Breast epithelium (tissue), 4 donors: Measurements from ENCODE around the gene NHERF2. TPM values are rescaled to one million over a fixed set of nuclear protein-coding genes. Genes with fewer than 3 reads are reported as not detected.

Experiments used
- DNase-seq, 2 donors: peaks; one replicate each; pipeline ENCODE4 v3.0.0-alpha.2; 2019; ENCODE audit warnings: low spot score in 2 of 2
- H3K27ac ChIP-seq, 2 donors: fragments of 200-600 bp; sonication (generic) in 1 of 2; one replicate each; pipeline ENCODE4 v1.5.1; 2016 to 2019; ENCODE audit warnings: mild to moderate bottlenecking in 1 of 2
- H3K27me3 ChIP-seq, 2 donors: fragments of 200-600 bp; sonication (generic) in 1 of 2; one replicate each; pipeline versions ENCODE4 v1.5.1 to v1.6.0; 2017 to 2019; ENCODE audit warnings: control low read depth in 1 of 2, mild to moderate bottlenecking in 1 of 2
- H3K36me3 ChIP-seq: fragments of 200-600 bp; one replicate; pipeline ENCODE4 v1.5.1; 2019
- H3K4me1 ChIP-seq, 2 donors: fragments of 200-600 bp; sonication (generic); one replicate each; pipeline ENCODE4 v1.5.1; 2016 to 2019; ENCODE audit warnings: control low read depth in 1 of 2
- H3K4me3 ChIP-seq, 3 donors: fragments of 200-600 bp; sonication (generic); 1 replicate in 2 of 3; 2 replicates in 1 of 3; pipeline ENCODE4 v1.5.1; 2016 to 2019; ENCODE audit warnings: mild to moderate bottlenecking in 3 of 3, moderate library complexity in 2 of 3
- H3K9me3 ChIP-seq, 2 donors: fragments of 200-600 bp; sonication (generic) in 1 of 2; one replicate each; pipeline ENCODE4 v1.5.1; 2016 to 2019; ENCODE audit warnings: control low read depth in 1 of 2
- CTCF ChIP-seq, 3 donors: fragments of 450-650 bp; IDR thresholded peaks; one replicate each; pipeline ENCODE4 v1.5.1; 2016 to 2017; ENCODE audit warnings: antibody characterized with exemption in 3 of 3, mild to moderate bottlenecking in 3 of 3, moderate library complexity in 3 of 3
- POLR2A ChIP-seq: fragments of 450-650 bp; IDR thresholded peaks from one replicate; pipeline ENCODE4 v1.6.1; 2016; ENCODE audit warnings: antibody characterized with exemption, mild to moderate bottlenecking, moderate library complexity
- POLR2AphosphoS5 ChIP-seq, 3 donors: sonication (generic); formaldehyde crosslinking; IDR thresholded peaks; one replicate each; pipeline ENCODE4 v1.6.1; 2017; ENCODE audit warnings: antibody characterized with exemption in 3 of 3
- intact Hi-C: fragments of 100-400 bp; cut with DNase I; formaldehyde crosslinking; loops from one replicate; pipeline ENCODE4 v1.15.1; 2023; ENCODE audit warnings: low total_unique reads
- total RNA-seq, 3 donors: library from RNA; depleted of rRNA; stranded (reverse); fragments of >200 nt; gene quantifications; one replicate each; pipeline ENCODE4 v1.1.0, GENCODE V29; 2016

Gene NHERF2
- total RNA-seq, 3 donors from 2014 or later: 31.5 to 58.3 (median 38.9) TPM

GRCh38 chr16:2079311-2079800, 52.7 kb downstream of the NHERF2 start:
- no peak overlapping the region for H3K27ac ChIP-seq
- no peaks in the 10 kb centered on the region for H3K36me3 ChIP-seq
- H3K9me3 ChIP-seq: no peaks in the 10 kb centered on the region
- TF ChIP-seq POLR2A (no peak), POLR2AphosphoS5 (IDR thresholded peaks at IDR 0.05) (no peak), CTCF (IDR thresholded peaks at IDR 0.05) (no peak)
- DNase-seq: no peak
- H3K4me3 ChIP-seq: no peak overlapping the region
- intact Hi-C loops: loop anchor here (5.0 kb wide), 1 partner anchor 373 kb away; no protein-coding TSS in a partner anchor
- H3K4me1 ChIP-seq: peaks cover 7 to 16% of the 10 kb centered on the region in 2 donors
- no peaks in the 10 kb centered on the region for H3K27me3 ChIP-seq

GRCh38 chr16:2079991-2080390, 53.3 kb downstream of the NHERF2 start:
- no peak overlapping the region for H3K27ac ChIP-seq
- intact Hi-C loops: loop anchor here (5.0 kb wide), 1 partner anchor 372 kb away; no protein-coding TSS in a partner anchor
- H3K4me1 ChIP-seq: peaks cover 7 to 16% of the 10 kb centered on the region in 2 donors
- no peaks in the 10 kb centered on the region for H3K9me3 ChIP-seq
- no peak overlapping the region for H3K4me3 ChIP-seq
- no peaks in the 10 kb centered on the region for H3K27me3 ChIP-seq
- no peak for TF ChIP-seq CTCF (IDR thresholded peaks at IDR 0.05)
- no peak for TF ChIP-seq POLR2A
- TF ChIP-seq POLR2AphosphoS5 (IDR thresholded peaks at IDR 0.05): no peak
- DNase-seq: no peak
- H3K36me3 ChIP-seq: no peaks in the 10 kb centered on the region

GRCh38 chr16:2081201-2082084, 54.7 kb downstream of the NHERF2 start:
- intact Hi-C loops: no loop called here
- Histone ChIP-seq H3K27ac (peak overlapping the region; percentile 75), H3K9me3 (no peaks in the 10 kb centered on the region), H3K4me3 (no peak overlapping the region), H3K4me1 (peaks cover 7 to 16% of the 10 kb centered on the region in 2 donors), H3K27me3 (no peaks in the 10 kb centered on the region), H3K36me3 (no peaks in the 10 kb centered on the region)
- TF ChIP-seq POLR2AphosphoS5 (IDR thresholded peaks at IDR 0.05) (no peak), CTCF (IDR thresholded peaks at IDR 0.05) (no peak), POLR2A (no peak)
- DNase-seq: no peak

GRCh38 chr16:2082171-2082982, 55.7 kb downstream of the NHERF2 start:
- Histone ChIP-seq H3K4me1 (peaks cover 7 to 16% of the 10 kb centered on the region in 2 donors), H3K27ac (peak overlapping the region; percentile 75), H3K27me3 (no peaks in the 10 kb centered on the region), H3K36me3 (no peaks in the 10 kb centered on the region), H3K9me3 (no peaks in the 10 kb centered on the region), H3K4me3 (no peak overlapping the region)
- intact Hi-C loops: no loop called here
- DNase-seq: peak in 1 of 2 donors; percentile 88
- TF ChIP-seq POLR2A: no peak
- peak in 2 of 3 donors; percentile 12 to 24 for TF ChIP-seq CTCF (IDR thresholded peaks at IDR 0.05)
